ENCODE measurements around the gene MANSC1. TPM values are rescaled to one million over a fixed set of nuclear protein-coding genes. Genes with fewer than 3 reads are reported as not detected.
"Not testable (repeated sequence)": the region's sequence is repeated elsewhere in the genome, so short reads cannot be mapped to it uniquely, and the experiment has no call there.

MANSC1 gene
- polyA plus RNA-seq, 3 donors from 2014 or later = 0.09 to 0.77 TPM; not detected in 1

- Mint-ChIP-seq H3K36me3 (no peaks in the 10 kb centered on the region), H3K27ac (peak overlapping the region in 1 of 6 donors; percentile 21), H3K4me3 (no peak overlapping the region), H3K27me3 (ENCODE audit: low read depth in 3 of 3) (peaks cover 3 to 13% (median 7%) of the 10 kb centered on the region in 3 donors), H3K9me3 (no peaks in the 10 kb centered on the region), H3K4me1 (peaks cover 12 to 22% of the 10 kb centered on the region in 2 donors)
- DNase-seq = no peak
These were observed 18.7 kb downstream of the MANSC1 start for GRCh38 chr12:12331244-12331771.

- H3K27ac Mint-ChIP-seq = peak overlapping the region in 1 of 6 donors; percentile 55
- H3K4me3 Mint-ChIP-seq = no peak overlapping the region
- H3K9me3 Mint-ChIP-seq = no peaks in the 10 kb centered on the region
- no peaks in the 10 kb centered on the region for H3K36me3 Mint-ChIP-seq
- H3K4me1 Mint-ChIP-seq = peaks cover 6 to 7% of the 10 kb centered on the region in 2 donors
- peak; percentile 25 to 45 (median 41) for DNase-seq
- peaks cover 7 to 8% (median 8%) of the 10 kb centered on the region in 3 donors for H3K27me3 Mint-ChIP-seq (ENCODE audit: low read depth in 3 of 3)
These were observed 22.2 kb downstream of the MANSC1 start for GRCh38 chr12:12327802-12328201.

- H3K27ac Mint-ChIP-seq = no peak overlapping the region
- H3K4me1 Mint-ChIP-seq = peaks cover 6 to 7% of the 10 kb centered on the region in 2 donors
- DNase-seq = no peak
- H3K27me3 Mint-ChIP-seq (ENCODE audit: low read depth in 3 of 3) = peaks cover 6 to 11% (median 7%) of the 10 kb centered on the region in 3 donors
- no peaks in the 10 kb centered on the region for H3K9me3 Mint-ChIP-seq
- no peaks in the 10 kb centered on the region for H3K36me3 Mint-ChIP-seq
- no peak overlapping the region for H3K4me3 Mint-ChIP-seq
These were observed 23.8 kb downstream of the MANSC1 start for GRCh38 chr12:12326262-12326661.

GRCh38 chr12:12323591-12323990 is 26.5 kb downstream of the MANSC1 start:
- H3K27me3 Mint-ChIP-seq (ENCODE audit: low read depth in 3 of 3) = peaks cover 4 to 11% (median 10%) of the 10 kb centered on the region in 3 donors
- H3K9me3 Mint-ChIP-seq = no peaks in the 10 kb centered on the region
- H3K4me1 Mint-ChIP-seq = peaks cover 6 to 7% of the 10 kb centered on the region in 2 donors
- H3K36me3 Mint-ChIP-seq = no peaks in the 10 kb centered on the region
- DNase-seq = no peak
- H3K4me3 Mint-ChIP-seq = no peak overlapping the region
- no peak overlapping the region for H3K27ac Mint-ChIP-seq

- H3K4me3 Mint-ChIP-seq = no peak overlapping the region
- H3K27ac Mint-ChIP-seq = no peak overlapping the region
- no peak for DNase-seq
- H3K9me3 Mint-ChIP-seq = no peaks in the 10 kb centered on the region
- peaks cover 4 to 10% (median 10%) of the 10 kb centered on the region in 3 donors for H3K27me3 Mint-ChIP-seq (ENCODE audit: low read depth in 3 of 3)
- H3K4me1 Mint-ChIP-seq = peaks cover 6 to 7% of the 10 kb centered on the region in 2 donors
- H3K36me3 Mint-ChIP-seq = no peaks in the 10 kb centered on the region
These were observed 26.9 kb downstream of the MANSC1 start for GRCh38 chr12:12323118-12323517.

- H3K4me1 Mint-ChIP-seq = no peaks in the 10 kb centered on the region
- no peak for DNase-seq
- H3K27me3 Mint-ChIP-seq (ENCODE audit: low read depth in 3 of 3) = peaks cover 8 to 10% (median 8%) of the 10 kb centered on the region in 3 donors
- H3K36me3 Mint-ChIP-seq = no peaks in the 10 kb centered on the region
- H3K4me3 Mint-ChIP-seq = no peak overlapping the region
- H3K27ac Mint-ChIP-seq = no peak overlapping the region
- no peaks in the 10 kb centered on the region for H3K9me3 Mint-ChIP-seq
These were observed 30.4 kb downstream of the MANSC1 start for GRCh38 chr12:12319451-12320183.

GRCh38 chr12:12315838-12316237 is 34.2 kb downstream of the MANSC1 start:
- Mint-ChIP-seq H3K27me3 (ENCODE audit: low read depth in 3 of 3) (peaks cover 2 to 6% (median 5%) of the 10 kb centered on the region in 3 donors), H3K9me3 (no peaks in the 10 kb centered on the region), H3K27ac (no peak overlapping the region), H3K4me1 (no peaks in the 10 kb centered on the region), H3K36me3 (no peaks in the 10 kb centered on the region), H3K4me3 (no peak overlapping the region)
- DNase-seq = no peak

GRCh38 chr12:12310695-12311094 is 39.3 kb downstream of the MANSC1 start:
- H3K9me3 Mint-ChIP-seq; H3K4me3 Mint-ChIP-seq; H3K27me3 Mint-ChIP-seq (ENCODE audit: low read depth in 3 of 3); H3K36me3 Mint-ChIP-seq; H3K4me1 Mint-ChIP-seq; DNase-seq; H3K27ac Mint-ChIP-seq: not testable (repeated sequence)

GRCh38 chr12:12305568-12306300 is 44.3 kb downstream of the MANSC1 start:
- Mint-ChIP-seq H3K4me1 (no peaks in the 10 kb centered on the region), H3K27ac (no peak overlapping the region)

GRCh38 chr12:12302976-12303375 is 47.1 kb downstream of the MANSC1 start:
- Mint-ChIP-seq H3K36me3 (no peaks in the 10 kb centered on the region), H3K4me3 (no peak overlapping the region), H3K4me1 (no peaks in the 10 kb centered on the region), H3K27me3 (ENCODE audit: low read depth in 3 of 3) (peaks cover 6 to 10% (median 7%) of the 10 kb centered on the region in 3 donors), H3K27ac (no peak overlapping the region), H3K9me3 (no peaks in the 10 kb centered on the region)
- DNase-seq = no peak

More at GRCh38 chr12:12305568-12306300, 44.3 kb downstream of the MANSC1 start:
- Mint-ChIP-seq H3K36me3 (no peaks in the 10 kb centered on the region), H3K4me3 (no peak overlapping the region), H3K9me3 (no peaks in the 10 kb centered on the region), H3K27me3 (ENCODE audit: low read depth in 3 of 3) (peaks cover 0 to 6% (median 3%) of the 10 kb centered on the region in 3 donors)
- no peak for DNase-seq

GRCh38 chr12:12301122-12301521 is 48.9 kb downstream of the MANSC1 start:
- no peaks in the 10 kb centered on the region for H3K4me1 Mint-ChIP-seq
- no peaks in the 10 kb centered on the region for H3K36me3 Mint-ChIP-seq
- DNase-seq = no peak
- H3K4me3 Mint-ChIP-seq = no peak overlapping the region
- H3K9me3 Mint-ChIP-seq = no peaks in the 10 kb centered on the region
- no peak overlapping the region for H3K27ac Mint-ChIP-seq
- peaks cover 5 to 11% (median 10%) of the 10 kb centered on the region in 3 donors for H3K27me3 Mint-ChIP-seq (ENCODE audit: low read depth in 3 of 3)

GRCh38 chr12:12297201-12297830 is 52.7 kb downstream of the MANSC1 start:
- Mint-ChIP-seq H3K9me3 (no peaks in the 10 kb centered on the region), H3K27ac (no peak overlapping the region), H3K36me3 (no peaks in the 10 kb centered on the region), H3K4me1 (no peaks in the 10 kb centered on the region), H3K27me3 (ENCODE audit: low read depth in 3 of 3) (peaks cover 6 to 11% (median 8%) of the 10 kb centered on the region in 3 donors), H3K4me3 (no peak overlapping the region)
- DNase-seq = no peak

GRCh38 chr12:12294215-12295005 is 55.6 kb downstream of the MANSC1 start:
- DNase-seq = no peak
- no peaks in the 10 kb centered on the region for H3K9me3 Mint-ChIP-seq
- no peak overlapping the region for H3K27ac Mint-ChIP-seq
- no peaks in the 10 kb centered on the region for H3K4me1 Mint-ChIP-seq
- no peak overlapping the region for H3K4me3 Mint-ChIP-seq
- H3K36me3 Mint-ChIP-seq = no peaks in the 10 kb centered on the region
- peaks cover 5 to 7% (median 6%) of the 10 kb centered on the region in 3 donors for H3K27me3 Mint-ChIP-seq (ENCODE audit: low read depth in 3 of 3)
